ENCODE data around the gene C2CD5.
"Not testable (repeated sequence)": the region's sequence is repeated elsewhere in the genome, so short reads cannot be mapped to it uniquely, and the experiment has no call there.

The C2CD5 gene, protein sequence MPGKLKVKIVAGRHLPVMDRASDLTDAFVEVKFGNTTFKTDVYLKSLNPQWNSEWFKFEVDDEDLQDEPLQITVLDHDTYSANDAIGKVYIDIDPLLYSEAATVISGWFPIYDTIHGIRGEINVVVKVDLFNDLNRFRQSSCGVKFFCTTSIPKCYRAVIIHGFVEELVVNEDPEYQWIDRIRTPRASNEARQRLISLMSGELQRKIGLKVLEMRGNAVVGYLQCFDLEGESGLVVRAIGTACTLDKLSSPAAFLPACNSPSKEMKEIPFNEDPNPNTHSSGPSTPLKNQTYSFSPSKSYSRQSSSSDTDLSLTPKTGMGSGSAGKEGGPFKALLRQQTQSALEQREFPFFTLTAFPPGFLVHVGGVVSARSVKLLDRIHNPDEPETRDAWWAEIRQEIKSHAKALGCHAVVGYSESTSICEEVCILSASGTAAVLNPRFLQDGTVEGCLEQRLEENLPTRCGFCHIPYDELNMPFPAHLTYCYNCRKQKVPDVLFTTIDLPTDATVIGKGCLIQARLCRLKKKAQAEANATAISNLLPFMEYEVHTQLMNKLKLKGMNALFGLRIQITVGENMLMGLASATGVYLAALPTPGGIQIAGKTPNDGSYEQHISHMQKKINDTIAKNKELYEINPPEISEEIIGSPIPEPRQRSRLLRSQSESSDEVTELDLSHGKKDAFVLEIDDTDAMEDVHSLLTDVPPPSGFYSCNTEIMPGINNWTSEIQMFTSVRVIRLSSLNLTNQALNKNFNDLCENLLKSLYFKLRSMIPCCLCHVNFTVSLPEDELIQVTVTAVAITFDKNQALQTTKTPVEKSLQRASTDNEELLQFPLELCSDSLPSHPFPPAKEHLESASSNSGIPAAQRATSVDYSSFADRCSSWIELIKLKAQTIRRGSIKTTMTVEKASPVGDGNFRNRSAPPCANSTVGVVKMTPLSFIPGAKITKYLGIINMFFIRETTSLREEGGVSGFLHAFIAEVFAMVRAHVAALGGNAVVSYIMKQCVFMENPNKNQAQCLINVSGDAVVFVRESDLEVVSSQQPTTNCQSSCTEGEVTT

DNA sequence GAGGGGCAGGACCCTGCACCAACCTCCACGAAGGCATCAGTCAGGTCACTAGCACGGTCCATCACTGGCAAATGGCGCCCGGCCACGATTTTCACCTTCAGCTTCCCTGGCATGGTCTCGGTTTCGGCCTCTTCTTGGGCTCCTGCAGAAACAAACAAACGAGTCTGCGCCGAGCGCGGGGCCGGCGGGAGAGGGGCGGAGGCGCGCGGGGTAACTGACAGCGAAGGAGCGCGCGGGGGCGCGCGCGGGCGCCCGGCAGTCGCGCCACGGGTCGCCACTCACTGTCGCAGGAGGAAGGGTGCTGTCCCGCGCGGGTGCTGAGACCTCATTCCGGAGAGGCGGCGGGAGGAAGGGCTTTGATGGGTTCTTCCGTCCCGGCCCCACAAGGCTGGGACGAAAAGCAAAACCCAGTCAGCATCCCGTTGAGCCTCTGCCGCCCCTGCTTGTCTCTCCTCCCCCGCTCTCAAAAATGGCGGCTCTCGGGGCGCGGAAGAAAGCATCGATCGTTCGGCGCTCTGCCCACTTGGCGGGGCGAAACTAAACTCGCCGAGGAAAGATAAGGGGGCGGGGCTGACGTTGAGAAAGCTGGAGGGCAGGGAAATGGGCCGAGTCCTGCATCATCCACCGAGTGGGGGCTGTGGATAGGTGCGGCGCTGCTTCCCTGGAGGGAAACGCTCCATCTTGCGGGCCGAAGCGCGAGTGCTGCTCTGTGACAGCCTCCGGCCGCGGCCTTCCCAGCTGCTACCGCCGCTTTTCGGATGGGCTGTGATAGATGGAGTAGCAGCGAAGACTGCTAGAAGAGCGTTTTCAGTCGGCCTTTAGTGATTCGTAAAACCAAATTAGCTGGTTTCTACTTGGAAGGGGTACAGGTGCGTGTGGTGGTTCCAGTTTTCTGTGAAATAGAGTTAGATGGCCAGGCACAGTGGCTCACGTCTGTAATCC lies at the start of gene C2CD5:
Gene C2CD5, minus strand, starts transcription at position 505 of the 942 bp plus-strand sequence. Its CDS starts 392 bp downstream, at position 113.
- DNase-seq (ENCODE audit: low read depth): peak; percentile 95

DNA sequence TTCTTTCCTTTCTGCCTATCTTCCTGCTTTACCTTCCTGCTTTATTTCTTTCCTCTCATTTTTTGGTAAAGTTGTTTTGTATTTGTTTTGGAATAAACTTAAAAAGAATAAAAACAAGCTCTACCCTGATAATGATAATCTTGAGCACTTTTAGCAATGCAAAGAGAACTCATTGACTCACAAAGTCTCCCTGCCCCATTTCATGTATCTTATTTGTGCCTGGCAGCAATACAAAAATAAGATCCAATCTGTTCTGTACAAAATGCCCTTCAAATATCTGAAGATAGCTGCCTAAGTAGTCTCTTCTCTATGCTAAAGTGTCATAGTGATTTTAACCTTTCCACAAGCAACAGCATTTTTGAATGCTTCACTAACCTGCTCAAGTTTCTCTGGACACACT lies 49.5 kb upstream of the C2CD5 start:
- no peak for DNase-seq (ENCODE audit: low read depth)

DNA sequence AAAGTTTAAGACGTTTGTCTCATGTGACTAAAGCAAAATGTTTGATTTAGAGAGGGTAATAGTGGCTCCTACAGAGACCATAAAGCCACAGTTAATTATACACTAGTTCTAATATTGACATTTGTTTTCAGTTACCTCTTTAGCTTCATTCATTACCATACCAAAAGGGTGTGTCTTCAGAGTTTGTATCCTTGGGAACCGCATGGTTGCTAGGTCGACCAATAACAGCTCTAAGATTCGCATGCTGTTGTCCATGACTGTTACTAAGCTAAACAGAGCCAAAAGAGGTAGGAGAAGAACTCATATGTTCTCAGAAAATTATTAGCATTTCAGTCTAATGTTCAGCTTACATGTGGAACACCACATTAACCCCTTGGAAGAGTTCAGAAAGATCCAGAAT lies 44.5 kb upstream of the C2CD5 start:
- DNase-seq (ENCODE audit: low read depth): no peak

DNA sequence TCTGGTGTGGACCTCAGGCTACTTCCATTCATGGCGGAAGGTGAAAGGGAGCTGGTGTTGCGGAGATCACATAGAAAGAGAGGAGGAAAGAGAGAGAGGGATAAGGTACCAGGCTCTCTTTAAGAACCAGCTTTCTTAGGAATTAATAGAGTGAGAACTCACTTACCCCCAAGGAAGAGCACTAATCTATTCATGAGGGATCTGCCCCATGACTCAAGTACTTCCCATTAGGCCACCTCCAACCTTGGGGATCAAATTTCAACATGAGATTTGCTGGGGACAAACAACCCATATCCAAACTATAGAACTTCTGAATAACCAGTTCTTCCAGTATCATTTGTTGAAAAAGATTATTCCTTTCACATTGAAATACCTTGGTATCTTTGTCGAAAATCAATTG lies 34.0 kb upstream of the C2CD5 start:
- no peak for DNase-seq (ENCODE audit: low read depth)

DNA sequence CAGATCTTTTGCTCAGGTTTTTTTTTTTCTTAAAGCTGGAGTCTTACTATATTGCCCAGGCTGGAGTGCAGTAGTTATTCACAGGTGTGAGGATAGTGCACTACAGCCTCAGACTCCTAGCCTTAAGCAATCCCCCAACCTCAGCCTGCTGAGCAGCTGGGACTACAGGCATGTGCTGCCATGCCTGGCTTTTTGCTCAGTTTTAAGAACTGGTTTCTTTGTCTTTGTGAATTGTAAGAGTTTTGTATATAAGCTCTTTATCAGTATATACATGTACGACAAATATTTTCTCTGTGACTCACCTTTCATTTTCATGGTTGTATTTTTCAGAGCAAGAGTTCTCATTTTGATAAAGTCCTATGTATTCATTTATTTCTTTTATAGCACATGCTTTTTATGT lies 33.3 kb upstream of the C2CD5 start:
- DNase-seq (ENCODE audit: low read depth): no peak

DNA sequence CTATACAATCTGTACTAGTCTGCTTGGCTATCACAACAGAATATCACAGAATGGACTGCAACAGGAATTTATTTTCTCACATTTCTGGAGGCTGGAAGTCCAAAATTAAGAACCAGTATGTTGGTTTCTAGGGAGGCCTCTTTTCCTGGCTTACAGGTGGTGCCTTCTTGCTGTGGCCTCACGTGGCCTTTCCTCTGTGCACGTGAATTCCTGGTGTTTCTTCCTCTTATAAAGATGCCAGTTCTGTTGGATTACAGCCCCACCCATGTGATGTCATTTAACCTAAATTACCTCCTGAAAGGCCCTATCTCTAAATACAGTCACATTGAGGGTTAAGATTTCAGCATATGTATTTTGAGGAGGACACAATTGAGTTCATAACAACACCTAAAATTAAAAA lies 32.1 kb upstream of the C2CD5 start:
- no peak for DNase-seq (ENCODE audit: low read depth)

DNA sequence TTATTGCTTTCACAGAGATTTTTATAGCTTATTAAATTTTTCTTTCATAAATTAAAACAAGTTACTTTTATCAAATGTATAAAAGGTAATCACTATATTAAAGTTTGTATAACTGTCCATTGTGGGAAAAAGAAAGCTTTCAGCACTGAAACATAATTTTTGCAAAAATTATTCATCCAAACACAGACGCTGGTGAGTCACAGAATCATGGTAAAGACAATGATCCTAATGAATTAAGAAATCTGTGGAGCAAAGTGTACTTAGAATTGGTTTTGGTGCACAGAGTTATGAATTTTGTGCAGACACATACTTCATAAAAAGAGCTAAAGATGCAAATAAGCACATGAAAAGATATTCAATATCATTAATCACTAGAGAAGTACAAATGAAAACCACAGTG lies 31.7 kb upstream of the C2CD5 start:
- DNase-seq (ENCODE audit: low read depth): no peak

DNA sequence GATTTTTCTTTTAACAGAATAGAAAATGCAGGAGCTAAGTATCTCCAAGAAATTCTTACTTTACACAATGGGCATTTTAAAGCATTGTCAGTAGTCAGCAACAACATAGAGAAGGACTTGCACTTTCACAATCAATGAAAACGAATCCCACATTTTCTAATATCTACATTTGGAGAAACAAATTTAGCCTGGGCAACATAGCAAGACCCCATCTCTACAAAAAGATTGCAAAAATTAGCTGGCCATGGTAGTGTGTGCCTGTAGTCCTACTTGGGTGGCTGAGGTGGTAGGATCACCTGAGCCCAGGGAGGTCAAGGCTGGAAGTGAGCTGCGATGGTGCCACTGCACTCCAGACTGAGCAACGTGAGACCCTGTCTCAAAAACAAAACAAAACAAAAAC lies 30.6 kb upstream of the C2CD5 start:
- no peak for DNase-seq (ENCODE audit: low read depth)

DNA sequence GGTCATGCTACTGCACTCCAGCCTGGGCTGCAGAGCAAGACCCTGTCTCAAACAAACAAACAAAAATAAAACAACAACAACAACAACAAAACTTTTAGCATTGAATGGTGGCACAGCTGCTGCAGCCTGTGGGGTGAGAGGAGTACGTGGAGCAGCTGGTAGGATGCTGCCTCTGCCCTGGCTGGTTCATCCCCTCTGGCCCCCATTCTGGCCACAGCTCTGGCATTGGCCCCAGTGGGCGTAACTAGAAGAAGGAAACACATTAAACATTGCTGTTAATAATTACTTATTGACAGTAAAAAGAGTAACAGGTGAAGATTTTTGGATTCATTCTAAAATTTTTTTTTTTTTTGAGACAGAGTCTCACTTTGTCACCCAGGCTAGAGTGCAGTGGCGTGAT lies 28.8 kb upstream of the C2CD5 start:
- DNase-seq (ENCODE audit: low read depth): no peak

DNA sequence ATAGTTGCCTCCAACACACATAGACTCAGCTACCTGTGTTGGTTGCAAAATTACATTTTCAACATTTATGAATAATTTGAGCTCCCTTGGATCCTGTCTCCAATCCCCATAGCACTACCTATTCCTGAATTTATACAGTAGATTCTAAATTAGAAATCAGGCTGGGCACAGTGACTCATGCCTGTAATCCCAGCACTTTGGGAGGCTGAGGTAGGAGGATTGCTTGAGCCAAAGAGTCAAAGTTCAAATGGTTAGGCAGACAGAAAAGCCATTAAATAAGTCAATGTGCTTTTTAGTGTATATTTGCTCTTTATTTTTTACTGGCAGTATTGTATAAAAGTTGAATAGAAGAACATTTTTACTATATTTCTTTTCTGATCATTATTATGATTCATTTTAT lies 24.9 kb upstream of the C2CD5 start:
- no peak for DNase-seq (ENCODE audit: low read depth)

DNA sequence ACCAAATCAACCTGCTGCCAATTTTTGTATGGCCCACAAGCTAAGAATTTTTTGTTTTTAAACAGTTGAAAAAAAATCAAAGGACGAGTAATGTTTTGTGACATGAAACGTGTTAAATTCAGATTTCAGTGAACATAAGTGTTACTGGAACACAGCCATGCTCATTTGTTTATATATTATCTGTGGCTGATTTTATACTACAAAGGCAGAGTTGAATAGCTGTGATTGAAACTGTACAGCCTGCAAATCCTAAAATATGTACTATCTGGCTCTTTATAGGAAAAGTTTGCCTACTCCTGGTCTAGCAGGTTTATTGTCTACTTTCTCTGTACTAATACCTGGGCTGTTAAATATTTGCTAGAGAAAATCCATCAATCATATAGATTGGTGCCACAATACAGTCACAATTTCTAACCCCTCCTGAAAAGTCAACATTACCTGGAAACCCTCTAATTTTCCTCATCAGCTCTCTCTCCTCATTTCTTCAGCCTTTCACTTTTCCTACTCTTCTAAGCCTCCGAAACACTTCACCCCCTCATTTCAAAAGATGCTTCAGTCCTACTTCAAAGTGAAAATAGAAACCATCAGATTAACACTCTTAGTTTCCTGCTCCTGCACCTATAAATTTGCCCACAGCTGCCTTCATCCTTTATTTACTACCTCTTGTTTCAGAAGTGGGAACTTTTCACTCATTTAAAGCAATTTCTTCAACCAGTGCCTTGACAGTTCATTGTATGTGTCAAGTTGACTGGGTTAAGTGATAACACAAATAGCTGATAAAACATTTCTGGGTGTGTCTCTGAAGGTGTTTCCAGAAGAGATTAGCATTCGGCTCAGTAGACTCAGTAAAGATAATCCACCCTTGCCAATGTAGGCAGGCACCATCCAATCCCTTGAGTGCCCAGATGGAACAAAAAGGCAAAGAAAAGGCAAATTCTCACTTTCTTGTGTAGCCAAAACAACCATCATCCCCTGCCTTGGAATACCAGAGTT lies 18.0 kb upstream of the C2CD5 start:
- no peak for DNase-seq (ENCODE audit: low read depth)

DNA sequence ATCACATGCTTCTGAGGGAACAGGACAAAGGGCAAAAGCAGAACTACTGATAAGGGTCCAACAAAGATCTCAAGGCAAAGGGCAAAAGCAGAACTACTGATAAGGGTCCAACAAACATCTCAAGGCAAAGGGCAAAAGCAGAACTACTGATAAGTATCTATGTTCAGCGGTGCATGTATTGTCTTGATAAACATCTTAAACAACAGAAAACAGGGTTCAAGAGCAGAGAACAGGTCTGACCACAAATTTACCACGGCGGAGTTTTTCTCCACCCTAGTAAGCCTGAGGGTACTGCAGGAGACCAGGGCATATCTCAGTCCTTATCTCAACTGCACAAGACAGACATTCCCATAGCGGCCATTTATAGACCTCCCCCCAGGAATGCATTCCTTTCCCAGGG lies 10.4 kb upstream of the C2CD5 start:
- DNase-seq (ENCODE audit: low read depth): not testable (repeated sequence)

DNA sequence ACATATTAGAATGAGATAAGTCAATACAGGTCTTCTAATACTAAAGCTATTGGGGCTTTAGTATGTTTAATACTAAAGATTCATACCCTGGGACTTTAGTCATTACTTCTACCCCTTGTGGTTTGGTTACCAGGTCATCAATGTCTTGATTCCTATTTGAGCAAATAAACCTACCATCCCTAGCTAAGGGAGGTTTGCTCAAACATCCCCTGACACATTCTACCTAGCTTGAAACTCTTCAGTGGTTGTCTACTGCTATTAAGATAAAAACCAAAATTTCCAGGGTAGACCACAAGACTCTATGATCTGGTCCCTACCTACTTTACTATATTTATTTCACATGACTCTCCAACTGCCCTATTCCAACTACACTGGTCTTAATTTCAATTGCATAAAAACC lies 7.3 kb upstream of the C2CD5 start:
- DNase-seq (ENCODE audit: low read depth): no peak

DNA sequence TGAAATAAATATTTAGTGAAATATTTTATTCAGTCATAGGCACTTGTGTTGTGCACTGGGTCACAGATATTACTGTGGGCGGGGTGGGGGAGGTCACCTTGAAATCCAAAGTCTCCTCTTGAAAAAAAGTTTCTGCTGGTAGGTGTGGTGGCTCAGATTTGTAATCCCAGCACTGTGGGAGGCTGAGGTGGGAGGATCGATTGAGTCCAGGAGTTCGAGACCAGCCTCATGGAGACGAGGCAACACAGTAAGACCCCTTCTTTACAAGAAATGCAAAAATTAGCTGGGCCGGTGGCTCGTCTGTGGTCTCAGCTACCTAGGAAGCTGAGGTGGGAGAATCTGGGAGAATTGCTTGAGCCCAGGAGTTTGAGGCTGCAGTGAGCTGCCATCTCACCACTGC lies 913 bp upstream of the C2CD5 start:
- no peak for DNase-seq (ENCODE audit: low read depth)

DNA sequence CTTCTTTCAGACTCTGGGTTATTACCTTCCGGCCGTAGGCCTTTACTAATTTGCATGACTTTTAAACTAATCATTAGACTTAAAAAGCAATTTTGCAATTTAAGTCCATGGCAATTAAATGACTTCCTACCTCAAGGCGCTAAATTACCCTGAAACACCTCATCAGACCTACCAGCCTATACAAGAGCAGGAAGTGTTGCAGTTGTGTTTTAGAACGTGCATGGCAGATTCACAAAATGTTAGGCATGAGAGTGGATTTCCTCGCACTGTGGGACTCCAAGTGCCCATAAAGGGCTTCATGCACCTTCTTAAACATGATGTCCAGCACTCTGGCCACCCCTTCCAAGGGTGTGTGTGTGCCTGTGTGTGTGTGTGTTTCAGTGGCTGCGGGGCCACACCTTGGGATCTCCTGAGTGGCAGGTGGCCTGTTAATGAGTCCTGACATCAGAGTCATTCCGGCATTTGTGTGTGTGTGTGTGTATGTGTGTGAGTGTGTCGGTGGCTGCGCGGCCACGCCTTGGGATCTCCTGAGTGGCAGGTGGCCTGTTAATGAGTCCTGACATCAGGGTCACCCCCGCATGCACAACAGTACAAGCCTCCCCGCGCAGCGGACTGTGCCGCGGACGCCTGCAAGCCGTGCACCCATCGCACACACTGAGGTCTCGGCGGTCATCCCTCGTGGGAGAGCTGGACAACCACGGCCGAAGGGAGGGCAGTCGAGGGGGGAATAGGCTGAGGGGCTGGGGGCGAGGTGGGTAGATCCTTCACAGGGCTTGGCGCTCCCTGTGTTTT lies 900 bp downstream of the C2CD5 start:
- DNase-seq (ENCODE audit: low read depth): peak; percentile 13

DNA sequence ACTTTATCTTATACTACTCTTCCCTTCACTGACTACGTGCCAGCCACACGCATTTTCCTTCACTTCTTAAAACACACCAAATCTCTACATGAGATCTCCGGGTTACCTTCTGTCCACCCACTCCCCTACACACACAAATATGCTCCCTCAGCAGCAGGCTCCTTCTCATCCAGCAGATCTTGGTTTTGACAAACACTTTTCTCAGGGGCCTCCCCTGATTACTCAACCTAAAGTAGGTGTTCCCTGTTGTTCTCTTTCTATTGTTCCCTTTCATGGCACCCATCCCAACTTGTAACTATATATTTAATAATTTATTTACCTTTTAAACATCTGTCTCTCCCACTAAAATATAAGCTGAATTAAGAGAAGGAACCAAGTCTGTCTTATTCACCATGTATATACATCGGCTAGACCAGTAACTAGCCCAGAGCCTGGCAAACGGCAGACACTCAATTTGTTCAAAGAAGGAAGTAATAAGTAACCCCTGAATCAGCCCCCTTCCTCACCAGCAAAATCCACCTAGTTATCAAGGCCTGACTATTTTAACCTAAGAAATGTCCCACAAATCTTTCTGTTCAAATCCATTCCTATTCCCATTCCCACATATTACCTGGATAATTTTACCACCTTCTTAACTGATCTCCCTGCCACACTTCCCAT lies 2.7 kb downstream of the C2CD5 start:
- no peak for DNase-seq (ENCODE audit: low read depth)

DNA sequence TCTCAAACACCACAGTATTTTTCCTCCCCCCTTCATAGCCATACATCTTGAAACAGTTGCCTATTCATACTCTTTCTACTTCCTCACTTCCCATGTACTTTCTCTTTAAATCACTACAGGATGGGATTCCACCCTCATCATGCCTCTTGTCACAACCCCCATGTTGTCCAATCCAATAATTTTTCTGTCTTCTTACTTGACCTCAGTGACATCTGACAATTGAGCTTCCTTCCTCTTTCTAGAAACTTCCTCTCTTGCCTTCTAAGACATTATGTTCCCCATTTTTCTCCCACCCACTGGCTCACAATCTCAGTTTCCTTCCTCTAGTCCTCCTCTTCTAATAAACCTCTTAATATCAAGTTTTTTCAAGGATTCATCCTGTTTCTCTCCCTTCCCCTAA lies 5.3 kb downstream of the C2CD5 start:
- no peak for DNase-seq (ENCODE audit: low read depth)

DNA sequence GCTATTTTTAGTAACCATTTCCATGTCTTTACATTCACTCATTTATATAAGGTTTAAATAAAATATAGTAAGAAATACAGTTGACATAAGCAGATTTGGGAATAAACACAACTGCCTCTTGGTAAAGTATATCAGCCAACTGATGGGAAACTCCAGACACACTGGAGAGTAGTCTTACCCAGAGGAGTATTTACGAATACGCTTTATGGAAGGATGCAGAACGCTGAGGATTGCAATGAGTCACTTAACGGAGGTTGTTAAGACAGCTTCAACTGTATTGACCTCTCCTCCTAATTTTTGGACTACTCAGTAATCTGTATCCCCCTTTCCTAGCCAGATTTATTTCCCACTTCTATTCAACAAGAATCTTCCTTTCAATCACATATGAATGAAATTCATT lies 6.0 kb downstream of the C2CD5 start:
- DNase-seq (ENCODE audit: low read depth): no peak

DNA sequence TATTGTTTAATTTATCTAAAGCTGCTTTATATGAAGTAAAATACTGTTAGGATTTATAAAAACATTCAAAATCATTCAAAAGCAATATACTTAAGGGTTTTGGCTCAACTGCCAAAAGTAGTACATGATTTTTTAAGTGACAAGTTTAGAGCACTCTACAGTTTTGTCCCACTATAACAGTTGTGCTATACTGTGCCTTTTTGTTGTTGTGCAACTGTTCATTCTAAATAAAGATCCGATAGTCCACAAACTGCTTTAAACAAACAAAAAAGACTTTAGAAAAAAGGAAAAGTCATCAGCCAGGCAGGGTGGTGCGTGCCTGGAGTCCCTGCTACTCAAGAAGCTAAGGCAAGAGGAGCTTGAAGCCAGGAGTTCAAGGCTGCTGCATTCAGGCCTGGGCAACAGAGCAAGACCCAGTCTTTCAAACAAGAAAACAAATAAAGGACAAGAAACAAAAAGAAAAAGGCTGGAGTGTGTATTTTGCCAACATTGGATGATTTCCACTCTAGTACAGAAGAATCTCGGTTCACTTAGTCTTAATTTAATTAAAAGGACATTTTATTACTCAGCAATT lies 7.3 kb downstream of the C2CD5 start:
- no peak for DNase-seq (ENCODE audit: low read depth)

Data from stimulated activated CD4-positive, alpha-beta T cell treated with anti-CD3 and anti-CD28 coated beads, Interleukin-2, amount 100 ng/mL, for 4 hours (primary cell).